GM18868 (cell line): ENCODE data around the gene LNPEP.

Experiments
- ATAC-seq: cut with Tn5 transposase; IDR thresholded peaks from one replicate; pipeline ENCODE4 v1.9.1; 2021; ENCODE audit warnings: mild to moderate bottlenecking, moderate library complexity; ENCODE audit not compliant: unreplicated experiment

LNPEP gene

GRCh38 chr5:96957254-96958049 lies 21.6 kb downstream of the LNPEP start:
- peak; percentile 59 for ATAC-seq

- no peak for ATAC-seq
These were observed 23.1 kb downstream of the LNPEP start for GRCh38 chr5:96958977-96959376.

- peak; percentile 49 for ATAC-seq
These were observed 25.2 kb downstream of the LNPEP start for GRCh38 chr5:96961053-96961452.

- ATAC-seq = no peak
These were observed 26.7 kb downstream of the LNPEP start for GRCh38 chr5:96962540-96962991.

GRCh38 chr5:96963267-96963666 lies 27.4 kb downstream of the LNPEP start:
- ATAC-seq = peak; percentile 55

- ATAC-seq = no peak
These were observed 30.9 kb downstream of the LNPEP start for GRCh38 chr5:96966801-96967200.

GRCh38 chr5:96967400-96967799 lies 31.5 kb downstream of the LNPEP start:
- no peak for ATAC-seq

GRCh38 chr5:96968074-96968473 lies 32.2 kb downstream of the LNPEP start:
- no peak for ATAC-seq

- ATAC-seq = no peak
These were observed 32.7 kb downstream of the LNPEP start for GRCh38 chr5:96968614-96969013.

- ATAC-seq = no peak
These were observed 33.5 kb downstream of the LNPEP start for GRCh38 chr5:96969366-96969765.

GRCh38 chr5:96972599-96973334 lies 36.9 kb downstream of the LNPEP start:
- no peak for ATAC-seq

GRCh38 chr5:96973532-96974401 lies 37.9 kb downstream of the LNPEP start:
- ATAC-seq = no peak

- ATAC-seq = no peak
These were observed 39.8 kb downstream of the LNPEP start for GRCh38 chr5:96975656-96976055.

GRCh38 chr5:96977228-96977627 lies 41.3 kb downstream of the LNPEP start:
- no peak for ATAC-seq

GRCh38 chr5:96978812-96979449 lies 43.1 kb downstream of the LNPEP start:
- no peak for ATAC-seq

- ATAC-seq = no peak
These were observed 48.8 kb downstream of the LNPEP start for GRCh38 chr5:96984506-96985192.

- no peak for ATAC-seq
These were observed 50.6 kb downstream of the LNPEP start for GRCh38 chr5:96986450-96986849.

- no peak for ATAC-seq
These were observed 54.2 kb downstream of the LNPEP start for GRCh38 chr5:96990102-96990501.

- ATAC-seq = no peak
These were observed 55.8 kb downstream of the LNPEP start for GRCh38 chr5:96991708-96992107.

GRCh38 chr5:96993760-96994159 lies 57.9 kb downstream of the LNPEP start:
- ATAC-seq = no peak
